ELF-1 (cell line): ENCODE results near the gene CEP131.

Experiments
- DNase-seq: peaks from one replicate; pipeline ENCODE4 v3.0.0-alpha.2; 2016; ENCODE audit warnings: low read depth, low spot score

Gene CEP131

GRCh38 chr17:81187586-81188490 is 34.9 kb downstream of the CEP131 start:
- DNase-seq = no peak

GRCh38 chr17:81187120-81187519 is 35.6 kb downstream of the CEP131 start:
- no peak for DNase-seq

GRCh38 chr17:81186203-81186602 is 36.6 kb downstream of the CEP131 start:
- no peak for DNase-seq

- DNase-seq = peak; percentile 63
These were observed 38.2 kb downstream of the CEP131 start for GRCh38 chr17:81184555-81184954.

- no peak for DNase-seq
These were observed 39.0 kb downstream of the CEP131 start for GRCh38 chr17:81183807-81184206.

GRCh38 chr17:81183316-81183715 is 39.4 kb downstream of the CEP131 start:
- DNase-seq = no peak

- DNase-seq = no peak
These were observed 40.2 kb downstream of the CEP131 start for GRCh38 chr17:81182596-81182995.

GRCh38 chr17:81181811-81182185 is 41.0 kb downstream of the CEP131 start:
- no peak for DNase-seq

- DNase-seq = no peak
These were observed 41.6 kb downstream of the CEP131 start for GRCh38 chr17:81180836-81181810.

GRCh38 chr17:81179861-81180260 is 42.9 kb downstream of the CEP131 start:
- no peak for DNase-seq

GRCh38 chr17:81179220-81179619 is 43.5 kb downstream of the CEP131 start:
- DNase-seq = no peak

- no peak for DNase-seq
These were observed 44.4 kb downstream of the CEP131 start for GRCh38 chr17:81178136-81179091.

GRCh38 chr17:81176666-81177065 is 46.1 kb downstream of the CEP131 start:
- no peak for DNase-seq

GRCh38 chr17:81173762-81174155 is 49.0 kb downstream of the CEP131 start:
- DNase-seq = no peak

- no peak for DNase-seq
These were observed 49.6 kb downstream of the CEP131 start for GRCh38 chr17:81173052-81173761.

- DNase-seq = no peak
These were observed 50.8 kb downstream of the CEP131 start for GRCh38 chr17:81171941-81172340.

GRCh38 chr17:81170727-81171494 is 51.9 kb downstream of the CEP131 start:
- no peak for DNase-seq

- DNase-seq = no peak
These were observed 52.9 kb downstream of the CEP131 start for GRCh38 chr17:81169870-81170309.

GRCh38 chr17:81167638-81168037 is 55.1 kb downstream of the CEP131 start:
- DNase-seq = no peak

GRCh38 chr17:81167194-81167524 is 55.6 kb downstream of the CEP131 start:
- DNase-seq = no peak
